Measurements from ENCODE around the gene BPI.

The BPI gene

GRCh38 chr20:38325167-38325566, 21.2 kb downstream of the BPI start:
- Mint-ChIP-seq H3K4me3 (no peak overlapping the region), H3K27me3 (ENCODE audit: low read depth) (peaks cover 32% of the 10 kb centered on the region), H3K4me1 (peaks cover 13% of the 10 kb centered on the region), H3K27ac (no peak overlapping the region), H3K36me3 (ENCODE audit: low read depth) (no peaks in the 10 kb centered on the region), H3K9me3 (no peaks in the 10 kb centered on the region)
- TF ChIP-seq, protein P1, sequence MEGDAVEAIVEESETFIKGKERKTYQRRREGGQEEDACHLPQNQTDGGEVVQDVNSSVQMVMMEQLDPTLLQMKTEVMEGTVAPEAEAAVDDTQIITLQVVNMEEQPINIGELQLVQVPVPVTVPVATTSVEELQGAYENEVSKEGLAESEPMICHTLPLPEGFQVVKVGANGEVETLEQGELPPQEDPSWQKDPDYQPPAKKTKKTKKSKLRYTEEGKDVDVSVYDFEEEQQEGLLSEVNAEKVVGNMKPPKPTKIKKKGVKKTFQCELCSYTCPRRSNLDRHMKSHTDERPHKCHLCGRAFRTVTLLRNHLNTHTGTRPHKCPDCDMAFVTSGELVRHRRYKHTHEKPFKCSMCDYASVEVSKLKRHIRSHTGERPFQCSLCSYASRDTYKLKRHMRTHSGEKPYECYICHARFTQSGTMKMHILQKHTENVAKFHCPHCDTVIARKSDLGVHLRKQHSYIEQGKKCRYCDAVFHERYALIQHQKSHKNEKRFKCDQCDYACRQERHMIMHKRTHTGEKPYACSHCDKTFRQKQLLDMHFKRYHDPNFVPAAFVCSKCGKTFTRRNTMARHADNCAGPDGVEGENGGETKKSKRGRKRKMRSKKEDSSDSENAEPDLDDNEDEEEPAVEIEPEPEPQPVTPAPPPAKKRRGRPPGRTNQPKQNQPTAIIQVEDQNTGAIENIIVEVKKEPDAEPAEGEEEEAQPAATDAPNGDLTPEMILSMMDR (IDR thresholded peaks at IDR 0.05; ENCODE audit: unreplicated experiment in 3 of 3), result no peak

- H3K4me3 Mint-ChIP-seq, result no peak overlapping the region
- no peaks in the 10 kb centered on the region for H3K9me3 Mint-ChIP-seq
- no peak overlapping the region for H3K27ac Mint-ChIP-seq
- peaks cover 7% of the 10 kb centered on the region for H3K4me1 Mint-ChIP-seq
- no peaks in the 10 kb centered on the region for H3K36me3 Mint-ChIP-seq (ENCODE audit: low read depth)
- peaks cover 32% of the 10 kb centered on the region for H3K27me3 Mint-ChIP-seq (ENCODE audit: low read depth)
- TF ChIP-seq, protein P1 (IDR thresholded peaks at IDR 0.05; ENCODE audit: unreplicated experiment in 3 of 3), result no peak
These were observed 21.9 kb downstream of the BPI start for GRCh38 chr20:38325905-38326304.

GRCh38 chr20:38326309-38326708, 22.4 kb downstream of the BPI start:
- Mint-ChIP-seq H3K4me3 (no peak overlapping the region), H3K4me1 (peaks cover 7% of the 10 kb centered on the region), H3K36me3 (ENCODE audit: low read depth) (no peaks in the 10 kb centered on the region), H3K9me3 (no peaks in the 10 kb centered on the region), H3K27me3 (ENCODE audit: low read depth) (peaks cover 29% of the 10 kb centered on the region), H3K27ac (no peak overlapping the region)
- TF ChIP-seq, protein P1 (IDR thresholded peaks at IDR 0.05; ENCODE audit: unreplicated experiment in 3 of 3), result no peak

DNA sequence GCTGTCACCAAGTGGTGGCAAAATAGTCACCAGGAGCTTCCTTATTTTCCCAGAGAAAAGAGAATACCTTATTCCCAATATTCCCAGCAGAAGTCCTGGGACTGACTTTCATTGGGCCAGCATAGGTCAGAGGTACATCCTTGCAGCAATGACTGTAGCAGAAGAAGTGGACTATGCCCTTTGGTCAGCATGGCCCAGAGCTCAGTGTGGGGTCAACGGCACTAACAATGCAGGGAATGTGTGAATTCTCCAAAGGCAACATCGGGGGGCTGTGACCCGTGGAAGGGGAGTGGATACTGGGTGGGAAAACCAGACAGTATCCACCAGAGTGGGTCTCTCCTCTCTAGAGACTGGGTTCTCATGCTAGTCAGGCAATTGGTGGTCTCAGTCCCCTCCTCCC, 26.7 kb downstream of the BPI start:
- H3K4me3 Mint-ChIP-seq, result no peak overlapping the region
- H3K36me3 Mint-ChIP-seq (ENCODE audit: low read depth), result no peaks in the 10 kb centered on the region
- TF ChIP-seq, protein P1 (IDR thresholded peaks at IDR 0.05; ENCODE audit: unreplicated experiment in 3 of 3), result no peak
- H3K9me3 Mint-ChIP-seq, result peaks cover 5% of the 10 kb centered on the region
- no peak overlapping the region for H3K27ac Mint-ChIP-seq
- H3K27me3 Mint-ChIP-seq (ENCODE audit: low read depth), result peaks cover 22% of the 10 kb centered on the region
- H3K4me1 Mint-ChIP-seq, result no peaks in the 10 kb centered on the region

DNA sequence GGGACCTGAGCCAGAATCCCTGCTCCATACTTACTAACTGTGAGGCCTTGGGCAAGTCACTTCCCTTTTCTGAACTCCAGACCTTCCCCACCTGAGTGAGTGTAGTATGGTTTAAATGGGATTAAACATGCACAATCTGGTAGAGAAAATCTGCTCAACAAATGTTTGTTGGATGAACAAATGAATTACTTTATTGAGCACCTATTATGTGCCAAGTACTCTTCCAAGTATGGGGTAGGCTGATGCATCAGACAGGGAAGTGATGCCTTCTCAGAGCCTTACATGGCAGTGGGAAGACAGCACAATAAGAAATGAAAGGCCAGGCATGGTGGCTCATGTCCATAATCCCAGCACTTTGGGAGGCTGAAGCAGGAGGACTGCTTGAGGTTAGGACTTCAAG, 27.3 kb downstream of the BPI start:
- no peak overlapping the region for H3K4me3 Mint-ChIP-seq
- no peak overlapping the region for H3K27ac Mint-ChIP-seq
- peaks cover 19% of the 10 kb centered on the region for H3K27me3 Mint-ChIP-seq (ENCODE audit: low read depth)
- H3K36me3 Mint-ChIP-seq (ENCODE audit: low read depth), result no peaks in the 10 kb centered on the region
- peaks cover 5% of the 10 kb centered on the region for H3K9me3 Mint-ChIP-seq
- H3K4me1 Mint-ChIP-seq, result no peaks in the 10 kb centered on the region
- TF ChIP-seq, protein P1 (IDR thresholded peaks at IDR 0.05; ENCODE audit: unreplicated experiment in 3 of 3), result no peak

GRCh38 chr20:38331814-38332213, 27.9 kb downstream of the BPI start:
- peaks cover 19% of the 10 kb centered on the region for H3K27me3 Mint-ChIP-seq (ENCODE audit: low read depth)
- no peaks in the 10 kb centered on the region for H3K36me3 Mint-ChIP-seq (ENCODE audit: low read depth)
- no peak overlapping the region for H3K27ac Mint-ChIP-seq
- H3K4me3 Mint-ChIP-seq, result no peak overlapping the region
- H3K9me3 Mint-ChIP-seq, result peaks cover 5% of the 10 kb centered on the region
- TF ChIP-seq, protein P1 (IDR thresholded peaks at IDR 0.05; ENCODE audit: unreplicated experiment in 3 of 3), result no peak
- H3K4me1 Mint-ChIP-seq, result peaks cover under 1% of the 10 kb centered on the region
